Measurements from ENCODE around the gene UTP11.

UTP11 gene

GRCh38 chr1:38009088-38009840 lies 3.3 kb upstream of the UTP11 start:
- Histone ChIP-seq H3K4me3 (no peak overlapping the region), H3K27me3 (ENCODE audit: low read depth) (no peaks in the 10 kb centered on the region), H3K36me3 (replicated peaks) (peaks cover under 1% of the 10 kb centered on the region), H3K4me1 (peaks cover 5% of the 10 kb centered on the region), H3K9me3 (no peaks in the 10 kb centered on the region)
- DNase-seq (ENCODE audit: low spot score in 2 of 2): no peak
- in situ Hi-C loops (cut with MboI; ENCODE audit: low sequenced_read_pairs): no loop called here

GRCh38 chr1:38009841-38010180 lies 2.7 kb upstream of the UTP11 start:
- Histone ChIP-seq H3K4me3 (no peak overlapping the region), H3K4me1 (peaks cover 6% of the 10 kb centered on the region), H3K9me3 (no peaks in the 10 kb centered on the region), H3K36me3 (replicated peaks) (peaks cover 4% of the 10 kb centered on the region), H3K27me3 (ENCODE audit: low read depth) (no peaks in the 10 kb centered on the region)
- no peak for DNase-seq (ENCODE audit: low spot score in 2 of 2)
- in situ Hi-C loops (cut with MboI; ENCODE audit: low sequenced_read_pairs): no loop called here

GRCh38 chr1:38013227-38013622 lies 691 bp downstream of the UTP11 start:
- Histone ChIP-seq H3K4me1 (peaks cover 6% of the 10 kb centered on the region), H3K27me3 (ENCODE audit: low read depth) (no peaks in the 10 kb centered on the region), H3K36me3 (replicated peaks) (peaks cover 32% of the 10 kb centered on the region), H3K9me3 (no peaks in the 10 kb centered on the region), H3K4me3 (peak overlapping the region; percentile 80)
- in situ Hi-C loops (cut with MboI; ENCODE audit: low sequenced_read_pairs): no loop called here
- DNase-seq (ENCODE audit: low spot score in 2 of 2): no peak

GRCh38 chr1:38014171-38014570 lies 1.6 kb downstream of the UTP11 start:
- Histone ChIP-seq H3K4me3 (peak overlapping the region; percentile 80), H3K36me3 (replicated peaks) (peaks cover 42% of the 10 kb centered on the region), H3K27me3 (ENCODE audit: low read depth) (no peaks in the 10 kb centered on the region), H3K9me3 (no peaks in the 10 kb centered on the region), H3K4me1 (peaks cover 6% of the 10 kb centered on the region)
- DNase-seq (ENCODE audit: low spot score in 2 of 2): peak in 1 of 2 experiments; percentile 13
- in situ Hi-C loops (cut with MboI; ENCODE audit: low sequenced_read_pairs): no loop called here

- H3K27me3 ChIP-seq (ENCODE audit: low read depth): no peaks in the 10 kb centered on the region
- H3K4me3 ChIP-seq: no peak overlapping the region
- H3K9me3 ChIP-seq: no peaks in the 10 kb centered on the region
- in situ Hi-C loops (cut with MboI; ENCODE audit: low sequenced_read_pairs): no loop called here
- H3K4me1 ChIP-seq: peaks cover 6% of the 10 kb centered on the region
- no peak for DNase-seq (ENCODE audit: low spot score in 2 of 2)
- H3K36me3 ChIP-seq (replicated peaks): peaks cover 49% of the 10 kb centered on the region
Measured at GRCh38 chr1:38014724-38015424, 2.3 kb downstream of the UTP11 start.

GRCh38 chr1:38015978-38016725 lies 3.6 kb downstream of the UTP11 start:
- no peak for DNase-seq (ENCODE audit: low spot score in 2 of 2)
- Histone ChIP-seq H3K27me3 (ENCODE audit: low read depth) (no peaks in the 10 kb centered on the region), H3K4me3 (no peak overlapping the region), H3K36me3 (replicated peaks) (peaks cover 62% of the 10 kb centered on the region), H3K9me3 (no peaks in the 10 kb centered on the region), H3K4me1 (peaks cover 6% of the 10 kb centered on the region)
- in situ Hi-C loops (cut with MboI; ENCODE audit: low sequenced_read_pairs): no loop called here

- Histone ChIP-seq H3K27me3 (ENCODE audit: low read depth) (no peaks in the 10 kb centered on the region), H3K36me3 (replicated peaks) (peaks cover 87% of the 10 kb centered on the region), H3K9me3 (no peaks in the 10 kb centered on the region), H3K4me3 (no peak overlapping the region), H3K4me1 (peaks cover 4% of the 10 kb centered on the region)
- DNase-seq (ENCODE audit: low spot score in 2 of 2): peak in 1 of 2 experiments; percentile 27
- in situ Hi-C loops (cut with MboI; ENCODE audit: low sequenced_read_pairs): no loop called here
Measured at GRCh38 chr1:38018864-38019343, 6.4 kb downstream of the UTP11 start.

GRCh38 chr1:38020396-38020795 lies 7.9 kb downstream of the UTP11 start:
- H3K36me3 ChIP-seq (replicated peaks): peaks cover 90% of the 10 kb centered on the region
- no peaks in the 10 kb centered on the region for H3K9me3 ChIP-seq
- H3K4me3 ChIP-seq: no peak overlapping the region
- in situ Hi-C loops (cut with MboI; ENCODE audit: low sequenced_read_pairs): loop anchor here (10.0 kb wide), 1 partner anchor 464 kb away; no protein-coding TSS in a partner anchor
- no peak for DNase-seq (ENCODE audit: low spot score in 2 of 2)
- no peaks in the 10 kb centered on the region; the same call in 1 of the 2 replicates for H3K4me1 ChIP-seq
- H3K27me3 ChIP-seq (ENCODE audit: low read depth): no peaks in the 10 kb centered on the region

- no peak for DNase-seq (ENCODE audit: low spot score in 2 of 2)
- H3K9me3 ChIP-seq: no peaks in the 10 kb centered on the region
- peaks cover 82% of the 10 kb centered on the region for H3K36me3 ChIP-seq (replicated peaks)
- in situ Hi-C loops (cut with MboI; ENCODE audit: low sequenced_read_pairs): loop anchor here (10.0 kb wide), 1 partner anchor 463 kb away; no protein-coding TSS in a partner anchor
- no peak overlapping the region for H3K4me3 ChIP-seq
- no peaks in the 10 kb centered on the region for H3K4me1 ChIP-seq
- H3K27me3 ChIP-seq (ENCODE audit: low read depth): no peaks in the 10 kb centered on the region
Measured at GRCh38 chr1:38021969-38022368, 9.4 kb downstream of the UTP11 start.

- in situ Hi-C loops (cut with MboI; ENCODE audit: low sequenced_read_pairs): loop anchor here (10.0 kb wide), 1 partner anchor 462 kb away; no protein-coding TSS in a partner anchor
- no peaks in the 10 kb centered on the region for H3K9me3 ChIP-seq
Measured at GRCh38 chr1:38022810-38023209, 10.3 kb downstream of the UTP11 start.

GRCh38 chr1:38025233-38025632 lies 12.7 kb downstream of the UTP11 start:
- in situ Hi-C loops (cut with MboI; ENCODE audit: low sequenced_read_pairs): loop anchor here (5.0 to 25.0 kb wide), 3 partner anchors 460 to 807 kb away; no protein-coding TSS in a partner anchor
- peaks cover 51% of the 10 kb centered on the region for H3K36me3 ChIP-seq (replicated peaks)
- H3K4me3 ChIP-seq: no peak overlapping the region
- H3K27me3 ChIP-seq (ENCODE audit: low read depth): no peaks in the 10 kb centered on the region
- no peak for DNase-seq (ENCODE audit: low spot score in 2 of 2)
- H3K4me1 ChIP-seq: no peaks in the 10 kb centered on the region
- no peaks in the 10 kb centered on the region for H3K9me3 ChIP-seq

More at GRCh38 chr1:38022810-38023209, 10.3 kb downstream of the UTP11 start:
- Histone ChIP-seq H3K27me3 (ENCODE audit: low read depth) (no peaks in the 10 kb centered on the region), H3K36me3 (replicated peaks) (peaks cover 76% of the 10 kb centered on the region), H3K4me1 (no peaks in the 10 kb centered on the region), H3K4me3 (no peak overlapping the region)
- DNase-seq (ENCODE audit: low spot score in 2 of 2): no peak

GRCh38 chr1:38025664-38026063 lies 13.1 kb downstream of the UTP11 start:
- H3K4me1 ChIP-seq: no peaks in the 10 kb centered on the region
- no peaks in the 10 kb centered on the region for H3K27me3 ChIP-seq (ENCODE audit: low read depth)
- no peak overlapping the region for H3K4me3 ChIP-seq
- in situ Hi-C loops (cut with MboI; ENCODE audit: low sequenced_read_pairs): loop anchor here (5.0 to 25.0 kb wide), 3 partner anchors 459 to 807 kb away; no protein-coding TSS in a partner anchor
- H3K9me3 ChIP-seq: no peaks in the 10 kb centered on the region
- H3K36me3 ChIP-seq (replicated peaks): peaks cover 47% of the 10 kb centered on the region
- DNase-seq (ENCODE audit: low spot score in 2 of 2): no peak

GRCh38 chr1:38026592-38027200 lies 14.2 kb downstream of the UTP11 start:
- peak; percentile 40 to 72 for DNase-seq (ENCODE audit: low spot score in 2 of 2)
- Histone ChIP-seq H3K36me3 (replicated peaks) (peaks cover 38% of the 10 kb centered on the region), H3K9me3 (no peaks in the 10 kb centered on the region), H3K4me1 (no peaks in the 10 kb centered on the region), H3K27me3 (ENCODE audit: low read depth) (no peaks in the 10 kb centered on the region), H3K4me3 (no peak overlapping the region)
- in situ Hi-C loops (cut with MboI; ENCODE audit: low sequenced_read_pairs): loop anchor here (5.0 to 25.0 kb wide), 3 partner anchors 458 to 806 kb away; no protein-coding TSS in a partner anchor
